Fibroblast of lung (primary cell): ENCODE data around the gene ADIRF.
"Not testable (repeated sequence)": the region's sequence is repeated elsewhere in the genome, so short reads cannot be mapped to it uniquely, and the experiment has no call there.

Experiments used
- CTCF ChIP-seq, 2 donors: IDR thresholded peaks in 1 of 2; conservative IDR thresholded peaks in 1 of 2; 1 replicate in 1 of 2; 2 replicates in 1 of 2; pipeline ENCODE4 v1.5.1; 2011 to 2012; ENCODE audit warnings: low read length in 2 of 2, control low read depth in 1 of 2, inconsistent platforms in 1 of 2, low read depth in 1 of 2, mild to moderate bottlenecking in 1 of 2
- EZH2 ChIP-seq: IDR thresholded peaks from 2 replicates; pipeline ENCODE4 v1.5.1; 2012; ENCODE audit warnings: low read length, control low read depth, mild to moderate bottlenecking; ENCODE audit errors: missing control alignments

- not testable (repeated sequence) for TF ChIP-seq EZH2; CTCF (conservative IDR thresholded peaks at IDR 0.05 in 1 of 2, IDR thresholded peaks at IDR 0.05 in 1 of 2; ENCODE audit: low read depth in 1 of 2, low read length in 2 of 2)
Measured at GRCh38 chr10:86984498-86984897, 16.2 kb downstream of the ADIRF start.
